ENCODE data around the gene CDH4.
"Not testable (repeated sequence)": the region's sequence is repeated elsewhere in the genome, so short reads cannot be mapped to it uniquely, and the experiment has no call there.

The CDH4 gene

DNA sequence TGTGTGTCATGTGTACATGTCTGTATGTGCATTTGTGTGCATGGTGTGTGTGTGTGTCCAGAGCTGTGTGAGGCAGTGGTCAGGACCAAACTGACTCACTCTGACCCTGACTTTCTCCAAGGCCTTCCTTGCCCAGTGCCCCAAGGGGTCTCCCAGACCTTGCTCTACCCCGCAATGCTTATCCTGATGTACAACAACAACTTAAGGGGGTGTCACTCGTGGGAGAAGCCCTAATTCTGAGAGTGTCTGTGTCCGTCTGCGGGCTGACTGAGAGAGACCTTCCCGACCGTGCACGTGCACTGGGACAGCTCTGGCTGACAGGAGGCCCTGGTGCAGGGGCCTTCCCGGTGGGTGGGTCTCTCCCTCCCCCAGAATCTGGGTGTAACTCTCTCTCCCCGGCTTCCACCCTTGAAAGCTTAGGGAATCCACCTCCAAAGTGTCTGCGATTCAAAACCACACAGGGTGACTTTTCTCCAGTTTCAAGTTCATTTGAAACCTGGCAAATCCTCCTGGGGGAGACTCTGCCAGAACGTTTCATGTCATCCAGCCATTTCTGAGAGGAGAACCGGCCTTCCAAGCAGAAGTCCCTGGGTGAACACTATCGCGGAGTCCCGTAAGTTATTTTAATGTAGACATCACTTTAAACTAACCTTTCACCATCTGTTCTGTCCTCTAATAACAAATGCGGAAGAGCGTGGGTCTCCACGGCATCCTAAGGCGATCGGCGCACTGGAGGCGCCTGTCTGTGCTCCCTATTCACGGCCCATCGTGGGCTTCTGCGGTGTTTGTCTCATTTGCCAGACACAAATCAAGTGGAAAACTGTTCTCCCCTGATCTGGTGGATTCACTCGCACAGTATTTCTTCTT, 588.1 kb downstream of the CDH4 start:
- no peak for ATAC-seq

DNA sequence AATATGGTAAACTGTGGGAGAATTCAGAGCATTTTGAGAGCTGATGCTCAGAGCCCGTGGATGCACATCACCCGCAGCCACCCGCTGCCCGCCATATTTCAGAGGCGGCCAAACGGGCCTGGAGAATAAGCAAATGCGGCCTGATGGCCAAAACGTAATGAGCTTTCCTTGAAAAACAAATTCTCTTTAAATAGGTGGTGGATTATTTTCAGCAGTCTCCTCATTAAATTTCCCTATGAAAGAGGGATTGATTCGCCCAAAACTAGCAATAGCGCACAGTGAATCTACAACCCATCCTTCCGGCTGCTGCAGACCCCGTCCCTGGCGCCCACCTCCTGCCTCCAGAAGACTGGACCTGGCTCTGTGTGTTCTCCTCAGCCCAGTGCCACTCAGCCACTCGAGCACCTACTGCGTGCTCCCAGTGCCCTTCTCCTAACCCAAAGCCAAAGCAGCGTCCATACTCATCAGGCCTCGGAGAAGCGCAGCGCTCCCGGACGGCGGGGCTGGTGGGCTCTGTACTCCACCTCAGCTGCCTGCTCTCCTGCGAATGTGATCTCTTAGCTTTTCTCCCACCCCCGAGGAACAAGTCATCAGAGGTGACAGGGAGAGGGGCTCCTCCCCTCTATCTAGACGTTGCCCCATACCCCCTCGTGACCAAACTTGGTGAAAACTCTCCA, 588.9 kb downstream of the CDH4 start:
- ATAC-seq: no peak

DNA sequence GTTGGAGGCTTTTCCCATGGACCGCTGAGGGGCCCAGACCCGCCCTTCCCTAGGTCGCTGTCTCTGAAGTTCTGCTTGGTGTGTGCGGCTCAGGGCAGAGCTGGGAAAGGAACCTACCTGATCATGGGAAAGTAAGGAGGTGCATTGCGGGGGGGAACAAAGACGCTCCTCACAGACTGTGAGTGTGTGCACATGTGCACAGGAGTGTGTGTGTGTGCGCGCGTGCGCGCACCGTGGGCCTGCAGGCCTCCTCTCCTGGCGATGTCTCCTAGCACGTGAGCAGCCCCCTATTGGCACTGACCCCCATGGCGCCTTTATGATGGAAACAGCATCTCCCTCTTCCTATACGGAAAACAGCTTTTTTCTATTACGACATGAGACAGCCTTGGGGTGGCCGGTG, 589.5 kb downstream of the CDH4 start:
- no peak for ATAC-seq

DNA sequence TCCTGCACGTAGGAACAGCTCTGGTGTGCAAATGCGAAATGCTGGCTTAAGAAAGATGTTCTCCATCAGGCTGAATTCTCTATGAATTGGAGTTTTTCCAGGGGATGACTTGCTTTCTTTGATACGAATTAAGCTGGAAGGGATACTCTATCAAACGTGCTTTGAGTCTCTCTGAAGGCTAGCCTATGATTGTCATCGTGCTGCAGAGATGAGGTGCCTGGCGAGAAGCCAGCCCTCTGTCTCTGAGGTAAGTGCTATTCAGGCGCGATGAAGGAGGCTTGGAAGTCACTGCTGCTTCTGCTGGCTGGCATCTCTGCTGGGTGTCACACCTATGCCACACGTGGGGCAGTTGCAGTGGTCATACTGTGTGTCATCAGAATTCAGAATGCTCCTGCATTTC, 589.9 kb downstream of the CDH4 start:
- ATAC-seq: no peak

DNA sequence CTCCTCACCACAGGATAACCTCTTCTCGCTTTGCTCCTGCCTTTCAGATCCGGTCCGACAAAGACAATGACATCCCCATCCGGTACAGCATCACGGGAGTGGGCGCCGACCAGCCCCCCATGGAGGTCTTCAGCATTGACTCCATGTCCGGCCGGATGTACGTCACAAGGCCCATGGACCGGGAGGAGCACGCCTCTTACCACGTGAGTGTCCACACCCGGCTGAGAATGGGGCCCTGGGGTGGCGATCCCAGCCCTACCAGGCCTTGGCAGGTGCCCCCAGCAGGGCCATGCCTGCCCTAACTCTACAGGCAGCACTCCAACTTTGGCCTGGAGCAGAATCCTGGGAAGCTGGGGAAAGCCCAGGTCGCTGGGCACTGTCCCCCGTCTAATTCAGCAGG, 592.6 kb downstream of the CDH4 start:
- ATAC-seq: no peak

DNA sequence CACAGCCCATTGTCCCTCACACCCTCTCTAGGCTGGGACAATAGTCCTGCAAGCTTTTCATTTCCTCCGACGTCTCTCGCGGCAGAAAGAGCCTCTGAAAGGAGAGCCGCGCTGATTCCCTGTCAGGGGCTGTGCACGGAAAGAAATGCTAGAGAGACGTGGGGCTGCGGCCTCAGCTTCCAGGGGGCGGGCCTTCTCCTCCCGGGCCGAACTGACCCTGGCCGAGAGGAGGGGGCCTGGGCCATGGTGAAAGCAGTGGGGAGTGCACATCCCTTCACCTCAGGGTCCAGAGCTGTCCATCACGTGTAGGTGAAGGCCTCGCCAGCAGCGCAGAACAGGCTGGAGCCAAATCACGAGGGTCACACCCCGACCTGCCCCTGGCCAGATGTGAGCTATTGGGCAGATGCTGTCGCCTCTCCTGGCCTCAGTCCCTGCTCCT, 593.2 kb downstream of the CDH4 start:
- no peak for ATAC-seq

DNA sequence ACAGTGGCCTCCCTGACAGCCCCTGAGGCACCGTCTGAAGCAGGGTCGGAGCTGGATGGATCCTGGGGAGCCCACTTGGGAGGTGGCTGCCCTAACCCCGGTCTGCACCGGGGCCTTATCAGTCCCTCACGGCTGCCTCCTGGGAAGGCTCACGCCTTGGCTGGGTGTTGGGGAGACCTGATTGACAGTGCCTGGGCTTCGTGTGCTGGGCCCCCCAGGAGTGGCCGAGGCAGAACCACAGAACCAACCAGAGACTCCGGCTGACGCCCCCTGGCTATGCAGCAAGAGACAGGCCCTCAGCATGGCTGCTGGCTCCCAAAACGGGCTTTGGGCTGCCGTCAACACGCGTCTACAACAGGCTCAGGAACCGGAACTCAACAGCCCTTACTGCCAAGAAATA, 594.0 kb downstream of the CDH4 start:
- no peak for ATAC-seq

DNA sequence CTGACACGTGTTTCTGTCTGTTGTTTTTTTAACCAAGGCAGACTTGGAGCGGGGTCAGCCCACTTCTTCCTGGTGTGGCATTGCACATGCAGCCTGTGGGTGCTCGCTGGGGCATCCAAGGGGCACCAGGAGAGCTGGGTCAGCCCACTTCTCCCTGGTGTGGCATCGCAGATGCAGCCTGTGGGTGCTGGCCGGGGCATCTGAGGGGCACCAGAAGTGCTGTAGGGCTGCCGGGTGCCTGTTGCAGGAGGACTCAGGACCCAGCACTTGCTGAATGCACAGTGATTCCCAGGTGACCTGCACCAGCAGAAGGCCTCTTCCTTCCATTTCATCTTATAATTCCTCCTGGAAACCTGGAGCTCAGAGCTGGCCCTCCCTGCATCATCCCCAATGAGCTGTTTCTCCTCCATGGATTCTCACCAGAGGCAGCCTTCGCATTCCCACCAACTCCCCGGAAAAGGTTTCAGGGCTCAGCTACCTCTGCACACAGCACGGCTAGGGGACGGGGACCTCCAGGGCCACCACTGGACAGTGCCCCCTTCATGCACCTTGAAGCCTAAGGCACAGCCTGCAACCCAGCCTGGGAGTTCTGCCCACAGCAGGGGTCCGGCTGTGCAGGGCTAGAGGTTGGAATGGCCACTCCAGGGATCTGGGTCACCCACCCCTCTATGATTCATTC, 594.8 kb downstream of the CDH4 start:
- ATAC-seq: no peak

DNA sequence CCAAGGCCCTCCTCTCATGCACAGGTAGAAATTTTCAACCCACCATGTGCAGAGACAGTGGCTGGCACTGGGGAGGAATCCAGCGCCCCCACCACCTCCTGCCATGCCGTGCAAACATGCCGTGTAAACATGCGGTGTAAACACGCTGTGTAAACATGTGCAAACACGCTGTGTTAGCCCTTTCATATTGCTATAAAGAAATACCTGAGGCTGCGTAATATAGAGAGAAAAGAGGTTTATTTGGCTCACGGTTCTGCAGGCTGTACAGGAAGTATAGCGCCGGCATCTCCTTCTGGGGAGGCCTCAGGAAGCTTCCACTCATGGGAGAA, 595.3 kb downstream of the CDH4 start:
- no peak for ATAC-seq

DNA sequence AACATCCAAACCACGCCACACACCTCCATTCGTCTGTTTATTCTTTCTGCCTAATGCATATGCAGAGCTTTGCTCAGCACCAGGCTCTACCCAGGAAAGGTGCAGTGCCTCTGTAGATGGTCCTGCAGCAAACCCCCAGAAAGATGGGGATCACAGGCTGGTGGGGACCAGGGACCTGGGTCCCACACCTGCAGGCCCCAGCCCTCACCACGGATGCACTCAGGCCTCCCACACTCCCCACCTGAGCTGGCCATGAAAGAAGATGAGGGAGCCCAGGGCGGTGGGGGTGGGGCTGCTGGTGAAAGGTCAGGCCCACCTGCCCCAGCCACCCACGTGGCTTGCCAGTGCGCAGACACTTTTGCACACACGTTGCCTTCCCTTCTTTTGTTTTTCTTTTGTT, 595.9 kb downstream of the CDH4 start:
- ATAC-seq: no peak

DNA sequence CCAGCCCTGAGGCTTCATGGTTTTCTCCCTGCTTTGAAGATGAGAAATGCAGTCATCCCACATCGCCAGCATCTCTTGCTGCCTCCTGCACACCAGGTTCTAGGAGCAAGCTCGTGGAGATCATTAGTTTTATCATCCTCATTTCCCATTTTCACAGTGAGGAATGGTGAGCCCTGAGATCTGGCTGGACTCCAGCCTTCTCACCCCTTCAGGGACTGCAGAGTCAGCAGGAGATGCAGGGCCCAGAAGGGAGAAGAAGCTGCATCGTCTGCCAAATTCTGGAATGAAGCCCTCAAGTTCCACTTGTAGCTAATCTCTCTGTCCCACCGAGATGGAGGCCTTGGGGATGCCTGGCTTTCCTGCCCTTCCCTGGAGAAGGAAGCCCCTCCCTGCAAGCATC, 596.8 kb downstream of the CDH4 start:
- no peak for ATAC-seq

DNA sequence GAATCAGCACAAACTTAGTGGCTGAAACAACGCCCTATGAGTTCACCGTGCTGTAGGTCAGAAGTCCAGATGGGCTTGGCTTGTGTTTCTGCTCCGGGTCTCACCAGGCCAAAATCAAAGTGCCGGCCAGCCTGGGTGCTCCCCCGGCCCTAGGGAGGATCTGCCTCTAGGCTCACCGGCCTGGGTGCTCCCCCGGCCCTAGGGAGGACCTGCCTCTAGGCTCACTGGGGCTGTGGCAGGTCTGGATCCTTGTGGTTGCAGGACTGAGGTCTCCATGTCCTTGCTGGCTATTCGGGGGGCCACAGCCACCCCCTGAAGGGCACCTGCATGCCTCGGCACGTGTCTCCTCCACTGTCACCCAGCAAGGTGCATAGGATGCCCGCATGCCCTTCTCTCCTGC, 597.3 kb downstream of the CDH4 start:
- no peak for ATAC-seq

DNA sequence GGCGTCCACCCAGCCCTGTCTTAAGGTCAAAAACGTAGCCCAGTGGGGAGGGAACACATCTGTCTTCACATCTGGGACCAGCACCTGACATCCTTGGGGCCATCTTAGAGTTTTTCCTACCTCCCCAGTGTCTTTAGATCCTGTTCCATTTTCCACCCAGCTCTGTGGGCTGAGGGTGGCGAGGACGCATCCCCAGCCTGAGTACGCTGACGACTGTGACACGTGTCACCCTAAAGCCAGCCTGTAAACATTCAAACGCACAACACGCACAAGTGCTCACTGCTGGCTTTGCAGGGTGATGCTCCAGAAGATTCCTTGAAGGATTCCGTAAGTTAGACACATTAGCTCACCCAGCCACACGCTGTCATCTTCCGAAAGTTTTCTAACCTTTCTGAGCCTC, 597.8 kb downstream of the CDH4 start:
- no peak for ATAC-seq

DNA sequence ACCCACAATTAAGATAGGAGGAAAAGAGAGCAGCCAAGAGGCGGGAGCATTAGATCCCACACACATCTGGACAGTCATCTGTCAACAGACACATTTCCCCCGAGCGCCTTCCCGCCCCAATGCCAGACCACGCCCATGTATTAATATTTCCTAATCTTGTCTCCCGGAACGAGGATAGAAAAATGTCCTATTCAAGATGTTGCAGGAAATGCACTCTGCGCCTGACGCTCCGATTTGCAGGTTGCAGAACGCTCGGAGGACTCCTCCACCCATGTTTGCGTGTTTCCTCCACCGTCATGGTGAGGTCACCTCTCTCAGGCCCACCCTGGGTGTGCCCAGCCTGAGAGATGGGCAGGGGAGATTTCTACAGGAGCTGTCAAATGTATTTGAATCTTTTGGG, 598.4 kb downstream of the CDH4 start:
- no peak for ATAC-seq

DNA sequence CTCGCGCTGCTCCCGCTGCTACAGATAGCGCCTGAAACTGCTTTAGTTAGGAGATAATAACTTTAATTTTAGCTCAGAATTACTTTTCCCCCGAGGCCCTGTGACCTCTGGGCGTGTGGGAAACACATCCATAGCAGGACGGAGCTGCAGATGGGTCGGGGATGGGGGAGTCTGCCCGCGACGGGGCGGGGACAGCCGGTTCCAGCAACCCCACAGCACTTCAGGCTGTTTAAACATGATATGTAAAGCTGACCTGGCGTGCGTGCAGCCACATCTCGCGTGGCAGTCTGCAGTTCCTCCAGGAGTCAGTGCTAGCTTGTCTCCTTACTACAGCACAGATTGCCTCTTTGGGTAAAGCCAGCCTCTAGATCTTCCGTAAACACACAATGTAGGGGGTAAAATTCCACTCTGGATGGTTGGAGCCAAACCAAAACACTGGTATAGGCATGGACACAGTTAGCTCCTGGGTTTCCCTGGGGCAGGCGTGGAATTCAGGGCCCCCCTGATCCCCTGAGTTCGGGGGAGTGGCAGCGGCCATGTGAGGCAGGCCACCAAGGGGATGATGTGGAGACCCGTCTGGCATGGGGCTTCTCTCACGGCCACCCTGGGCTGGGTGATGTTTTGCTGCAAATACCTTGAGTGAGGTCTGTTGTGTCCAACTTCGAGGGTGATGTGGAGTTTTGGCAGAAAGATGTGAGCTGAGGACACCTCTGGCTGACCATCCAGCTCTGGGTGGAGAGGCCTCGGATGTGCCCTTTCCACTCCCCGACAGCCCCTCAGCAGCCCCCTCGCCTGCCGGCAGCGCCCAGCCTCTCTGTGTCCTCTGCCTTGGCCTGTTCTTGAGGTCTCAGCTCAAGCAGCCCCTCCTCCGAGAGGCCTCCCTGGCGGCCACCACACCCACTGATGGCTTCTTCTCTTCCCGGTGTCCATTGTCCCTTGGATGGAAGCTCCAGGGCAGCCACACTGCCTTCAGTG, 599.2 kb downstream of the CDH4 start:
- ATAC-seq: no peak

DNA sequence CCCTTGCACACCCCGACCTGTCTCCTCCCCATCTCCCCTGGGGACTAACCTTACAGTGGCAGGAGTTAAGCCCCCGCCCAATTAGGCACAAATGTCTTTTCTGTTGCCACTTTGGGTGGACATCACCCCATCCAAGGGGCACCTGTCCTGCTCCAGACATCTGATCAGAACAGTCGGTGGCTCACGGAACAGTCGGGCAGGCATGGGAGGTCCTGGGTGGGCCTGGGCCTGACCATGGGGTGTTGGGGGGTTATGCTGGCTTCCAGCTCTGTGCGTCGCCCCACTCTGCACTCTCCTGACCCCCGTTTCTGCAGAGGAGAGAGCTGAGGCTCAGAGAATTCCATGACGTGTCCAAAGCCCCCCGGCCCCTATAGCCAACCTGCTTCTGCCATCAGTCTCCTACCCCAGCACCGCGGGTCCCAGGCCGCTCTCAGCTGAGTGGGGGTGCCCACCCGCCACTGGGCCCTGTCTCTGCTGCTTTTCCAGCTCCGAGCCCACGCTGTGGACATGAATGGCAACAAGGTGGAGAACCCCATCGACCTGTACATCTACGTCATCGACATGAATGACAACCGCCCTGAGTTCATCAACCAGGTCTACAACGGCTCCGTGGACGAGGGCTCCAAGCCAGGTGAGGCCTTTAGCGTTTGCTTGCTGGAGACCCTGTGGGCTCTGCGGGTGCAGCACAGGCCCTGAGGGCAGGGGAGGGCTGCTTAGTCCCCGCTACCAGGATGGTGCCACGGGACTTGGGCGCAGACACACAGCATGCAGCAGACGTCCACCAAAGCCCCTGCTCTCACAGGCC, 600.4 kb downstream of the CDH4 start:
- no peak for ATAC-seq

DNA sequence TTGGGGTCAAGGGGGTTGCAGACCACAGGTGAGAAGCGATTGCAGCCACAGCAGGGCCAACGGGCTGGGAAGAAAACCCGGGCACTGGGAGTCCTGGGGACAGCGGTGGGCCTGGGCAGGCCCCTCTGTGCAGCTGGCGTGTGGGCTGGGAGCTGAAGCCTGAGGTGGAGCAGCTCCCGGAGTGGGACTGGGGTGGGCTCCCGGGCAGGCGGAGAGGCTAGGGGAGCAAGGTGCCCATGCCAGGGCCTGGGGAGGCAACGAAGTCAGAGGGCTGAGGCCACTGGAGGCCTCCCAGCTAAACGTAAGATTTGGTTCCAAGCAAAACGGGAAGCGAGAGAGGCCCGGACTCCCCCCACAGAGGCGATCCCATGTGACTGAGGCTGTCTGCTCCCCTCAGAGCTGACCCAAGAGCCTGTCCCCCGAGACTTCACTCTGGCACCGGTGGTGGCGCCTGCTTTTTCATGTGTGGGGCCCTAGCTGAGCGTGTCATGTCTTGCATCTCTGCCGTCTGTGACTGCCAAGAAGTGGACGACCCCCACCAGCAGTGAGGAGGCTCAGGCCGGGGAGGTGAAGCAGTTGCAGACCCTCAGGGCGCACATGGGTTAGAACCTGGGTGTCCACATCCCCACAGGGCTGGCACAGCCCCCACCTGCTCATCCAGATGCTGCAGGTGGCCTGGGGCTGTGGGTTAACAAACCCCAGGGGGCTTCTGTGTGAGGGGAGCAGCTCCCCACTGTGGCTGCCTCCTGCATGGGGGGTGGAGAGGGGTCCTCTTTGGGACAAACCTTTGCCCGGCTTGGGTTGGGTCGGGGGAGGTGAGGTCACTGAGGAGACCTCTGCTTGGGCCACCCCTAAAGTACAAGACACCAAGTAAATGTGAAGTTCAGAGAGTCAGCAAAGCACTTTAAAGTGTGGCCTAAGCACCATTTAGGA, 601.3 kb downstream of the CDH4 start:
- ATAC-seq: no peak

DNA sequence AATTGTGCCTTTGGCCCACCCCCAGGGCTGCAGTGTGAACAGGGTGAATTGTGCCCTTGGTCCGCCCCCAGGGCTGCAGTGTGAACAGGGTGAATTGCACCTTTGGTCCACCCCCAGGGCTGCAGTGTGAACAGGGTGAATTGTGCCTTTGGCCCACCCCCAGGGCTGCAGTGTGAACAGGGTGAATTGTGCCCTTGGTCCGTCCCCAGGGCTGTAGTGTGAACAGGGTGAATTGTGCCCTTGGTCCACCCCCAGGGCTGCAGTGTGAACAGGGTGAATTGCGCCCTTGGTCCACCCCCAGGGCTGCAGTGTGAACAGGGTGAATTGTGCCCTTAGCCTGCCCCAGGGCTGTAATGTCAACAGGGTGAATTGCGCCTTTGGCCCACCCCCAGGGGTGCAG, 602.5 kb downstream of the CDH4 start:
- not testable (repeated sequence) for ATAC-seq

DNA sequence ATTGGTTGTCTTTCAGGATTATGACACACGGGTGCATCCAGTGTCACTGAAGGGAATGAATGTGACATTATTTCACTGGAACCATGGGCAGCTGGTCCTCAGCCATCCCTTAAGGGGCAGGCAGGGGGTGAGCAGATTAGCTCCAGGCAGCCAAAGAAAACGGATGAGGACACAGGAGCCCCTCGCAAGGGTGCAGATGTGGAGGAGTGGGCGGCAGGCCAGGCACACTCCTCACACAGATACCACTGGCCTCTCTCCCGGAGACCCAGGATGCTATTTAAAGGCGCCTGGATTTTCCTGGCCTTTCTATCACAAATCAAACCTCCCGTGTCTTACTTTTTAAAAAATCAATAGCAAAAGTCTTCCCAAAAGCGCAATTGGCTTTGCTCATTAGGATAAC, 603.2 kb downstream of the CDH4 start:
- no peak for ATAC-seq

DNA sequence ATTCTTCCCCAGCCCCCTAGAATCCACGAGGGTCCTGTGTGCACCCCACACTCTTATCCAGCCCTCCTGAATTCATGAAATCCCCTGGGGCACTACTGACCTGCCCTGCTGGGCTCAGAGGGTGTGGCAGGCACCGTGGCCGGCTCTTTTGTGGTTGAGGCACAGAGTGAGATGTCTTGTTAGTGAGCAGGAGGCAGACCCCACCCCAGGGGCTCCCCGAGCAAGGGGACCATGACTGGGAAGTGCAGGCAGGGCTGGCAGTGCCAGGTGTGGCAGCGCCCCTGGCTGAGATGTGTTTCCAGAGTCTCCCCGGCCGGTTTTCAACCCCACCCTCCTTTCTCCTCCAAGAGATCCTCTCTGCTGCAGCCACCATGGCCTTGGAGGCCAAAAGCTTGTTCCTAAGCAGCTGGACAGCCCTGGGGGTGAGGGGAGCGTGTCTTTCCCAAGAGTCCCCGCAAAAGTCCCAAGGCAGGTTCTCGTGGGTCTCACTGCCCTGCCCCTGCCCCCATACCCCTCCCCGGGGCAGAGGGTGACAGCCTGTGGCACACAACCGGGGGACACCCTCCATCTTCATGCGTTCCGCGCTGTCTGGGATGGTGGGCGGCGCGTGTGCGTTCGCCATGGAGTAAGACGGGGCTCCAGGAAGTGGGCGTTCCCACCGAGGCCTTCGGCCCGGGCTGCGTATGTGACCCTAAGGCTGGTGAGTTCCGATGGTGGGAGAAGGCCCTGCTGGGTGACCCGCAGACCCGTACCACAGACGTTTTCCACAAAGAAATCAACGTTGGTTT, 604.8 kb downstream of the CDH4 start:
- ATAC-seq: no peak
